Neural progenitor cell (in vitro differentiated cells): ENCODE measurements around the gene SLC4A2.

ENCODE experiments used
- EZH2 ChIP-seq: fragments of 200-600 bp; sonication (generic); IDR thresholded peaks from 2 replicates; pipeline ENCODE4 v1.6.1; 2017; ENCODE audit warnings: antibody characterized with exemption, mild to moderate bottlenecking, moderate library complexity
- EZH2phosphoT487 ChIP-seq: fragments of 200-600 bp; sonication (generic); IDR thresholded peaks from 2 replicates; pipeline ENCODE4 v1.6.1; 2017; ENCODE audit warnings: antibody characterized with exemption
- TF ChIP-seq, protein P1 (sequence below): fragments of 200-600 bp; sonication (generic); IDR thresholded peaks from 2 replicates; pipeline ENCODE4 v1.5.1; 2017; ENCODE audit warnings: antibody characterized with exemption, mild to moderate bottlenecking

DNA sequence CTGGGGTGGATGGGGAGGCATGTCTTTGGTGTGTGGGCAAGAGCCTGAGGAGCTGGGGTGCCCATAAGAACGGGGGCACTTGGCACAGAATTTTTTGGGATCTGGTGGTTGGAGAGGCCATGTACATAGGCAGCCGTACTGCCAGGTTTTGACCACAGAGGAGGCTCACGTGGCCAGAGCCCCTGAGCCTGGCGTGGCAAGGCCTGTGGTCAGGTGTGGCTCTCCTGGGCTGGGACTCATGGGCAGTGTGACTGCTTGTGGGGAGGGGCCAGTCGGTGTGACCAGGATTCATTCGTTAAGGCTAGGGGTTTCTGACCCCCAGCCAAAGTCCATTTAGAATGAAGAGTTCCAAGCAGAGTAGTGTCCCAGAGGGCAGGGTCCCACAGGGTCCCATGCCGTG is 65.1 kb downstream of the SLC4A2 start:
- TF ChIP-seq, protein P1, sequence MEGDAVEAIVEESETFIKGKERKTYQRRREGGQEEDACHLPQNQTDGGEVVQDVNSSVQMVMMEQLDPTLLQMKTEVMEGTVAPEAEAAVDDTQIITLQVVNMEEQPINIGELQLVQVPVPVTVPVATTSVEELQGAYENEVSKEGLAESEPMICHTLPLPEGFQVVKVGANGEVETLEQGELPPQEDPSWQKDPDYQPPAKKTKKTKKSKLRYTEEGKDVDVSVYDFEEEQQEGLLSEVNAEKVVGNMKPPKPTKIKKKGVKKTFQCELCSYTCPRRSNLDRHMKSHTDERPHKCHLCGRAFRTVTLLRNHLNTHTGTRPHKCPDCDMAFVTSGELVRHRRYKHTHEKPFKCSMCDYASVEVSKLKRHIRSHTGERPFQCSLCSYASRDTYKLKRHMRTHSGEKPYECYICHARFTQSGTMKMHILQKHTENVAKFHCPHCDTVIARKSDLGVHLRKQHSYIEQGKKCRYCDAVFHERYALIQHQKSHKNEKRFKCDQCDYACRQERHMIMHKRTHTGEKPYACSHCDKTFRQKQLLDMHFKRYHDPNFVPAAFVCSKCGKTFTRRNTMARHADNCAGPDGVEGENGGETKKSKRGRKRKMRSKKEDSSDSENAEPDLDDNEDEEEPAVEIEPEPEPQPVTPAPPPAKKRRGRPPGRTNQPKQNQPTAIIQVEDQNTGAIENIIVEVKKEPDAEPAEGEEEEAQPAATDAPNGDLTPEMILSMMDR: no peak
- no peak for TF ChIP-seq EZH2
- no peak for TF ChIP-seq EZH2phosphoT487
